Measurements from ENCODE around the gene DHH.
"Not testable (repeated sequence)": the region's sequence is repeated elsewhere in the genome, so short reads cannot be mapped to it uniquely, and the experiment has no call there.

DNA sequence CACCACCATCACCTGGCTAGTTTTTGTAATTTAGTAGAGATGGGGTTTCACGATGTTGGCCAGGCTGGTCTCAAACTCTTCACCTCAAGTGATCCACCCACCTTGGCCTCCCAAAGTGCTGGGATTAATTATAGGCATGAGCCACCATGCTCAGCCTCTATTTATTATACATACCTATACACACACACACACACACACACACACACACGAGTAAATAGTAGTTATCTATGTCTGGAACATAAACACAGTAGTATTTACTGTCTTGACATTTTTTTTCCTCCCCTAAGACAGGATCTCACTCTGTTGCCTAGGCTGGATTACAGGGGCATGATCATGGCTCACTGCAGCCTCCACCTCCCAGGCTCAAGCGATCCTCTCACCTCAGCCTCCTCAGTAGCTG lies 42.4 kb upstream of the DHH start:
- TF ChIP-seq, protein P1, sequence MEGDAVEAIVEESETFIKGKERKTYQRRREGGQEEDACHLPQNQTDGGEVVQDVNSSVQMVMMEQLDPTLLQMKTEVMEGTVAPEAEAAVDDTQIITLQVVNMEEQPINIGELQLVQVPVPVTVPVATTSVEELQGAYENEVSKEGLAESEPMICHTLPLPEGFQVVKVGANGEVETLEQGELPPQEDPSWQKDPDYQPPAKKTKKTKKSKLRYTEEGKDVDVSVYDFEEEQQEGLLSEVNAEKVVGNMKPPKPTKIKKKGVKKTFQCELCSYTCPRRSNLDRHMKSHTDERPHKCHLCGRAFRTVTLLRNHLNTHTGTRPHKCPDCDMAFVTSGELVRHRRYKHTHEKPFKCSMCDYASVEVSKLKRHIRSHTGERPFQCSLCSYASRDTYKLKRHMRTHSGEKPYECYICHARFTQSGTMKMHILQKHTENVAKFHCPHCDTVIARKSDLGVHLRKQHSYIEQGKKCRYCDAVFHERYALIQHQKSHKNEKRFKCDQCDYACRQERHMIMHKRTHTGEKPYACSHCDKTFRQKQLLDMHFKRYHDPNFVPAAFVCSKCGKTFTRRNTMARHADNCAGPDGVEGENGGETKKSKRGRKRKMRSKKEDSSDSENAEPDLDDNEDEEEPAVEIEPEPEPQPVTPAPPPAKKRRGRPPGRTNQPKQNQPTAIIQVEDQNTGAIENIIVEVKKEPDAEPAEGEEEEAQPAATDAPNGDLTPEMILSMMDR (IDR thresholded peaks at IDR 0.05; ENCODE audit: low read depth, low read length): not testable (repeated sequence)
- not testable (repeated sequence) for TF ChIP-seq POLR2A (IDR thresholded peaks at IDR 0.05; ENCODE audit: extremely low read depth, insufficient read length)

Measured in NB4 (cell line).